Measurements from ENCODE around the gene HSPBAP1. TPM values are rescaled to one million over a fixed set of nuclear protein-coding genes. Genes with fewer than 3 reads are reported as not detected.

HSPBAP1 gene
- total RNA-seq, 3 donors from 2014 or later: 6.6 to 12.2 (median 7.9) TPM

DNA sequence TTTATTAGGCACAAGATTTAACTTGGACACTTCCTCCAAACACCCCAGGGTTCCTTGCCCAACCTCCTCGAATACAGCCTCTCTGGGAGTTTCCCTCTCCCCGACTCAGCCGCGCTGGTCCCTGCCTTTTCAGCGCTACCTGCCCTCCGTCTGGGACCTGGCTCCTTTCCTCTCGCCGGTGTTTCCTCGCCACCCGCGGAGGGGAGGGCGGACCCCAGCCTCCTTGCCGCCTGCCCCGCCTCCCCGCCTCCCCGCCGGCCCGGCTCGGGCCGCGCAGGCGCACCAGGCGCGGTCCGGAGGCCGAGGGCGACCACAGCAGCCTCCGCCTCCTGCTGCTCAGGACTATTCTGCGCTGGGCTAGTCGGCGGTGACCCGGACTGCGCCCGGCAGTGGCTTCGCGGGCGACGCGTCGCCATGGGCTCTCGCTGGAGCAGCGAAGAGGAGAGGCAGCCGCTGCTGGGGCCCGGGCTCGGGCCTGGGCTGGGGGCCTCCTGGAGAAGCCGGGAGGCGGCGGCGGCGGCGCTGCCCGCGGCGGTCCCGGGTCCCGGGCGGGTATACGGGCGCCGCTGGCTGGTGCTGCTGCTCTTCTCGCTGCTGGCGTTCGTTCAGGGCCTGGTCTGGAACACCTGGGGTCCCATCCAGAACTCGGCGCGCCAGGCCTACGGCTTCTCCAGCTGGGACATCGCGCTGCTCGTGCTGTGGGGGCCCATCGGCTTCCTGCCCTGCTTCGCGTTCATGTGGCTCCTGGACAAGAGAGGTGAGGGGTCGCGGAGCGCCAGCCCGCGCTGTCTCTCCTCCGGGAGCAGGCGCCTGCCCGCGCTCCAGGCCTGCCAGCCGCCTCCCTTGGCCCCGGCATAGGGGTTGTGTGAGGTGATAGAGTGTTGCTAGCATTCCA is 1.4 kb upstream of the HSPBAP1 start, which contains the start of gene SLC49A4:
Gene SLC49A4, plus strand, starts transcription at position 291 of the 895 bp plus-strand sequence. Its CDS starts 124 bp downstream, at position 415.
- ATAC-seq (peak; percentile 91), DNase-seq (peak; percentile 75 to 89 (median 88))
- intact Hi-C loops (cut with DNase I, micrococcal nuclease): no loop called here
- TF ChIP-seq, protein P1, sequence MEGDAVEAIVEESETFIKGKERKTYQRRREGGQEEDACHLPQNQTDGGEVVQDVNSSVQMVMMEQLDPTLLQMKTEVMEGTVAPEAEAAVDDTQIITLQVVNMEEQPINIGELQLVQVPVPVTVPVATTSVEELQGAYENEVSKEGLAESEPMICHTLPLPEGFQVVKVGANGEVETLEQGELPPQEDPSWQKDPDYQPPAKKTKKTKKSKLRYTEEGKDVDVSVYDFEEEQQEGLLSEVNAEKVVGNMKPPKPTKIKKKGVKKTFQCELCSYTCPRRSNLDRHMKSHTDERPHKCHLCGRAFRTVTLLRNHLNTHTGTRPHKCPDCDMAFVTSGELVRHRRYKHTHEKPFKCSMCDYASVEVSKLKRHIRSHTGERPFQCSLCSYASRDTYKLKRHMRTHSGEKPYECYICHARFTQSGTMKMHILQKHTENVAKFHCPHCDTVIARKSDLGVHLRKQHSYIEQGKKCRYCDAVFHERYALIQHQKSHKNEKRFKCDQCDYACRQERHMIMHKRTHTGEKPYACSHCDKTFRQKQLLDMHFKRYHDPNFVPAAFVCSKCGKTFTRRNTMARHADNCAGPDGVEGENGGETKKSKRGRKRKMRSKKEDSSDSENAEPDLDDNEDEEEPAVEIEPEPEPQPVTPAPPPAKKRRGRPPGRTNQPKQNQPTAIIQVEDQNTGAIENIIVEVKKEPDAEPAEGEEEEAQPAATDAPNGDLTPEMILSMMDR (IDR thresholded peaks at IDR 0.05): no peak
- Histone ChIP-seq H3K9me3 (no peaks in the 10 kb centered on the region), H3K4me1 (ENCODE audit: low read depth) (peaks cover 9% of the 10 kb centered on the region), H3K4me3 (peak within 1 kb of the TSS; percentile 58), H3K36me3 (ENCODE audit: low read depth) (no peaks in the 10 kb centered on the region)

DNA sequence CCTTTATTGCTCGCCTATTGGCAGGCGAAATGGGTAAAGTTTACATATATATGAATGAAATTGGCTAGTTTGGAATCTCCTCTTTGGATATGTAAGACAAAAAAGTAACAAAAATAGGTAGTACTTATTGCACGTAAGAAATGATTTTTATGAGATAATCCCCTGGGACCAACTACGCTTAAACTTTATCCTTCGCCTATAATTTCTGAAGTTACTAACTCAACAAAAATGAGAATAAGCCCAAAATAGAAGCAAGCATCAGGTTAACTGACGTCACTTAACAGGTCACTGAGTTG is 800 bp upstream of the HSPBAP1 start:
- TF ChIP-seq, protein P1 (IDR thresholded peaks at IDR 0.05): no peak
- intact Hi-C loops (cut with DNase I, micrococcal nuclease): no loop called here
- ATAC-seq (no peak), DNase-seq (no peak)
- H3K4me1 ChIP-seq (ENCODE audit: low read depth): peaks cover 9% of the 10 kb centered on the region
- no peaks in the 10 kb centered on the region for H3K9me3 ChIP-seq
- no peaks in the 10 kb centered on the region for H3K36me3 ChIP-seq (ENCODE audit: low read depth)
- H3K4me3 ChIP-seq: peak overlapping the region; percentile 58

DNA sequence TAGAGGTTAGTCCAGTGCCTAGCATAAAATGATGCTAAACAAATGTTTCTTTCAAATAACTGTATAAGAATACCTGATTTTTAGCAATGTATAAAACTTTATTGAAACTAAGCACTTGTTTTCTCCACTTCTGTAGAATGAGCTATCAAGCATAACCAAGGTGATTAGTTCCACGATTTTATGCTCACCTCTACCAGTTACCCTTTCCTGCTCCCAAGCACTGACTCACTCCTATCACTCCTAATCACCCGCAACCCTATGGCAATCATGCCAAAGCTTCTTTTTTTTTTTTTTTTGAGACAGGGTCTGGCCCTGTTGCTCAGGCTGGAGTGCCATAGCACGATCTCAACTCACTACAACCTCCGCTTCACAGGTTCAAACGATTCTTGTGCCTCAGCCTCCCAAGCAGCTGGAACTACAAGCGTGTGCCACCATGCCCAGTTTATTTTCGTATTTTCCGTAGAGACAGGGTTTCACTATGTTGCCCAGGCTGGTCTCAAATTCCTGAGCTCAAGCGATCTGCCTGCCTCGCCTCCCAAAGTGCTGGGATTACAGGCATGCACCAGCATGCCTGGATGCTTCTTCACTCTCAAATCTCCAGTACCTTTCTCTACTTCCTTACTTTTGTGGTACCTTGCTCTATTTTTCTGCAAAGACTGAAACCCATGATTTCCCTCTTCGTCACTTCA is 3.9 kb downstream of the HSPBAP1 start:
- intact Hi-C loops (cut with DNase I, micrococcal nuclease): no loop called here
- DNase-seq (no peak), ATAC-seq (no peak)
- TF ChIP-seq, protein P1 (IDR thresholded peaks at IDR 0.05): no peak
- H3K9me3 ChIP-seq: no peaks in the 10 kb centered on the region
- H3K36me3 ChIP-seq (ENCODE audit: low read depth): no peaks in the 10 kb centered on the region
- H3K4me3 ChIP-seq: no peak overlapping the region
- H3K4me1 ChIP-seq (ENCODE audit: low read depth): peaks cover 5% of the 10 kb centered on the region

DNA sequence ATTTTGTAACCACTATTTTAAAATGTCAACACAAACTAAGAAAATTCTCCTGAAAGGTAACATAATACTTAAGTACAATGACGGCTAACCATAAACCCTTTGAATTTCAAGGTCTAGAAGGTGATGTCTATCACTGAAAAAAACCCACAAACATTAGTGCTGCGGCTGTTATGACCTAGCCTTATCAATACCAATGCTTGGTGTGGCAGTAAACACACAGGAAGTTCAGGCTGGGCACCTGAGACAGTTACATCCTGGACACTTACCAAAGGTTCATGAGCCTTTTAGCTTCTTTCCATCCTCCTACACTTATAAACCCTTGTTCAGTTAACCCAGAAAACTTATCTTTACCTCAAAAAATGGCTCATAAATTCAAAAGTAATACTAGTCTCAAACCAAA is 5.8 kb downstream of the HSPBAP1 start:
- TF ChIP-seq, protein P1 (IDR thresholded peaks at IDR 0.05): no peak
- peaks cover 5% of the 10 kb centered on the region for H3K4me1 ChIP-seq (ENCODE audit: low read depth)
- H3K4me3 ChIP-seq: no peak overlapping the region
- H3K36me3 ChIP-seq (ENCODE audit: low read depth): no peaks in the 10 kb centered on the region
- ATAC-seq (peak; percentile 45), DNase-seq (no peak)
- intact Hi-C loops (cut with DNase I, micrococcal nuclease): no loop called here
- H3K9me3 ChIP-seq: no peaks in the 10 kb centered on the region

DNA sequence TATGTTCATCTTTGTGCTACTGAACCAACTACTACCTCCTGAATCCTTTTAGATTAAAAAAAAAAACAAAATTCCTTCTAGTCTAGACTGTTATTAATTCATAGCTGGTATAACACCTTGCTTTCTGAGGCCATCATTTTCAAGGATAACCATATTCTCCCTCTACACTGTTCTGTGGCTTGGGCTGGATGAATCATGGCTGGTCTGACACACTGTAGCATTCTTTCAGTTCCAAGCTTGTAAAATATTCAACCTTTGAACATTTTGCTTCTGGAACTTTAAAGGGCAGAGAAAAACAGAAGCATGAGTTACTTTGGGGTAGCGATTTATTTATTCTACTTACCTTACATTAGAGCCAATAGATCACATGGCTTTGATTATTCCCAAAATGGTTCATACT is 7.6 kb downstream of the HSPBAP1 start:
- ATAC-seq: peak; percentile 86
- Histone ChIP-seq H3K4me3 (no peak overlapping the region), H3K36me3 (ENCODE audit: low read depth) (no peaks in the 10 kb centered on the region), H3K9me3 (no peaks in the 10 kb centered on the region), H3K4me1 (ENCODE audit: low read depth) (peaks cover 4% of the 10 kb centered on the region)
- intact Hi-C loops (cut with DNase I, micrococcal nuclease): no loop called here
- TF ChIP-seq, protein P1 (IDR thresholded peaks at IDR 0.05): no peak
- no peak for DNase-seq

Data from mucosa of descending colon (tissue), 3 donors.